Measurements from ENCODE around the gene SLC29A3. TPM values are rescaled to one million over a fixed set of nuclear protein-coding genes. Genes with fewer than 3 reads are reported as not detected.

The SLC29A3 gene
- total RNA-seq, 2 donors from 2014 or later: 3.2 to 5.9 TPM

- peaks cover 5% of the 10 kb centered on the region for H3K36me3 ChIP-seq
- no peak for DNase-seq (ENCODE audit: low spot score)
- TF ChIP-seq CTCF (IDR thresholded peaks at IDR 0.05): no peak
- no peak for ATAC-seq (ENCODE audit: insufficient number of reproducible peaks, low FRiP score, low read depth)
- no peaks in the 10 kb centered on the region for H3K9me3 ChIP-seq
- no peaks in the 10 kb centered on the region for H3K4me1 ChIP-seq (ENCODE audit: control insufficient read depth in 1 of 2, low read depth in 2 of 2)
- no peak overlapping the region for H3K27ac ChIP-seq
- H3K27me3 ChIP-seq (replicated peaks; ENCODE audit: insufficient read depth): no peaks in the 10 kb centered on the region
- H3K4me3 ChIP-seq: no peak overlapping the region
These were observed 47.6 kb downstream of the SLC29A3 start for GRCh38 chr10:71366690-71367089.

- Histone ChIP-seq H3K4me1 (ENCODE audit: control insufficient read depth in 1 of 2, low read depth in 2 of 2) (no peaks in the 10 kb centered on the region), H3K36me3 (peaks cover 2% of the 10 kb centered on the region), H3K27me3 (replicated peaks; ENCODE audit: insufficient read depth) (no peaks in the 10 kb centered on the region), H3K27ac (no peak overlapping the region), H3K9me3 (no peaks in the 10 kb centered on the region), H3K4me3 (no peak overlapping the region)
- DNase-seq (ENCODE audit: low spot score) (no peak), ATAC-seq (ENCODE audit: insufficient number of reproducible peaks, low FRiP score, low read depth) (no peak)
- TF ChIP-seq CTCF (IDR thresholded peaks at IDR 0.05): no peak
These were observed 48.2 kb downstream of the SLC29A3 start for GRCh38 chr10:71367271-71367670.

GRCh38 chr10:71368176-71368575 is 49.1 kb downstream of the SLC29A3 start:
- ATAC-seq (ENCODE audit: insufficient number of reproducible peaks, low FRiP score, low read depth) (no peak), DNase-seq (ENCODE audit: low spot score) (no peak)
- no peaks in the 10 kb centered on the region for H3K27me3 ChIP-seq (replicated peaks; ENCODE audit: insufficient read depth)
- no peaks in the 10 kb centered on the region for H3K4me1 ChIP-seq (ENCODE audit: control insufficient read depth in 1 of 2, low read depth in 2 of 2)
- TF ChIP-seq CTCF (IDR thresholded peaks at IDR 0.05): no peak
- no peaks in the 10 kb centered on the region for H3K9me3 ChIP-seq
- no peak overlapping the region for H3K27ac ChIP-seq
- H3K4me3 ChIP-seq: no peak overlapping the region
- H3K36me3 ChIP-seq: no peaks in the 10 kb centered on the region

- ATAC-seq (ENCODE audit: insufficient number of reproducible peaks, low FRiP score, low read depth): no peak
These were observed 49.6 kb downstream of the SLC29A3 start for GRCh38 chr10:71368643-71369042.

GRCh38 chr10:71369602-71370001 is 50.5 kb downstream of the SLC29A3 start:
- Histone ChIP-seq H3K36me3 (no peaks in the 10 kb centered on the region), H3K27me3 (replicated peaks; ENCODE audit: insufficient read depth) (no peaks in the 10 kb centered on the region), H3K4me1 (ENCODE audit: control insufficient read depth in 1 of 2, low read depth in 2 of 2) (no peaks in the 10 kb centered on the region), H3K4me3 (no peak overlapping the region), H3K27ac (no peak overlapping the region), H3K9me3 (no peaks in the 10 kb centered on the region)
- no peak for TF ChIP-seq CTCF (IDR thresholded peaks at IDR 0.05)
- ATAC-seq (ENCODE audit: insufficient number of reproducible peaks, low FRiP score, low read depth): no peak
- DNase-seq (ENCODE audit: low spot score): no peak

More at GRCh38 chr10:71368643-71369042, 49.6 kb downstream of the SLC29A3 start:
- DNase-seq (ENCODE audit: low spot score): no peak
- Histone ChIP-seq H3K4me3 (no peak overlapping the region), H3K27me3 (replicated peaks; ENCODE audit: insufficient read depth) (no peaks in the 10 kb centered on the region), H3K4me1 (ENCODE audit: control insufficient read depth in 1 of 2, low read depth in 2 of 2) (no peaks in the 10 kb centered on the region), H3K36me3 (no peaks in the 10 kb centered on the region), H3K27ac (no peak overlapping the region), H3K9me3 (no peaks in the 10 kb centered on the region)
- no peak for TF ChIP-seq CTCF (IDR thresholded peaks at IDR 0.05)
